B cell (primary cell): ENCODE data around the gene IL17RC. TPM values are rescaled to one million over a fixed set of nuclear protein-coding genes. Genes with fewer than 3 reads are reported as not detected.

Experiments
- polyA plus RNA-seq: library from polyadenylated mRNA; depleted of rRNA; stranded (reverse); fragments of >200 nt; gene quantifications from 2 replicates; pipeline ENCODE4 v1.2.3, GENCODE V29; 2012
- small RNA-seq: library from RNA; depleted of rRNA; stranded (forward); fragments of <200 nt; gene quantifications from one replicate; pipeline ENCODE3, GENCODE V24; 2012; ENCODE audit warnings: low replicate concordance, low read depth; ENCODE audit not compliant: insufficient read length
- total RNA-seq, 2 donors: library from RNA; stranded (reverse); fragments of 120-200 nt in 1 of 2; gene quantifications; 1 replicate in 1 of 2; 2 replicates in 1 of 2; pipeline versions ENCODE4 v1.2.3 to v1.2.4, GENCODE V29; 2013 to 2022

Gene IL17RC
- total and polyA plus RNA-seq, 2 donors (not counting 1 experiment from before 2014, with no cell fraction given) = 0.25 to 0.98 TPM

Small RNAs within 50 kb of the gene (small RNA-seq; reads per million reads assigned to genes)
- gene RNU6-882P = not detected

Other genes with a start within 250 kb of the IL17RC start
- gene CPNE9, start 213.3 kb upstream of the IL17RC start, total RNA-seq = 0.37 and 1.2 TPM in 2 replicates
- gene CPNE9, start 213.3 kb upstream of the IL17RC start, polyA plus RNA-seq = 0.20 and 0.30 TPM in 2 replicates
- 36.5 and 40.1 TPM in 2 replicates for gene BRPF1, start 185.4 kb upstream of the IL17RC start, total RNA-seq
- 22.2 and 24.4 TPM in 2 replicates for gene BRPF1, start 185.4 kb upstream of the IL17RC start, polyA plus RNA-seq
- gene OGG1, start 167.1 kb upstream of the IL17RC start, total RNA-seq = 81.6 and 90.8 TPM in 2 replicates
- gene OGG1, start 167.1 kb upstream of the IL17RC start, polyA plus RNA-seq = 26.5 and 45.6 TPM in 2 replicates
- gene CAMK1, start 147.2 kb upstream of the IL17RC start, total RNA-seq = 0.57 and 1.1 TPM in 2 replicates
- 0.82 and 0.97 TPM in 2 replicates for gene CAMK1, start 147.2 kb upstream of the IL17RC start, polyA plus RNA-seq
- gene TADA3, start 124.6 kb upstream of the IL17RC start, total RNA-seq = 43.4 and 45.6 TPM in 2 replicates
- gene TADA3, start 124.6 kb upstream of the IL17RC start, polyA plus RNA-seq = 42.5 and 45.4 TPM in 2 replicates
- 174 and 179 TPM in 2 replicates for gene ARPC4, start 124.0 kb upstream of the IL17RC start, total RNA-seq
- 110 and 114 TPM in 2 replicates for gene ARPC4, start 124.0 kb upstream of the IL17RC start, polyA plus RNA-seq
- 84.5 and 84.6 TPM in 2 replicates for gene TTLL3, start 106.8 kb upstream of the IL17RC start, total RNA-seq
- 156 and 168 TPM in 2 replicates for gene TTLL3, start 106.8 kb upstream of the IL17RC start, polyA plus RNA-seq
- 60.7 and 62.1 TPM in 2 replicates for gene RPUSD3, start 73.1 kb upstream of the IL17RC start, total RNA-seq
- 31.8 and 57.0 TPM in 2 replicates for gene RPUSD3, start 73.1 kb upstream of the IL17RC start, polyA plus RNA-seq
- not detected in 2 replicates for gene CIDEC, start 36.8 kb upstream of the IL17RC start, total RNA-seq
- not detected in 2 replicates for gene CIDEC, start 36.8 kb upstream of the IL17RC start, polyA plus RNA-seq
- 25.7 and 26.2 TPM in 2 replicates for gene JAGN1, start 26.5 kb upstream of the IL17RC start, total RNA-seq
- 20.3 and 20.4 TPM in 2 replicates for gene JAGN1, start 26.5 kb upstream of the IL17RC start, polyA plus RNA-seq
- gene IL17RE, start 14.2 kb upstream of the IL17RC start, total RNA-seq = 0.34 TPM in 1 of 2 replicates, not detected in the other
- gene IL17RE, start 14.2 kb upstream of the IL17RC start, polyA plus RNA-seq = 0.37 and 0.48 TPM in 2 replicates
- gene CRELD1, start 16.7 kb downstream of the IL17RC start, total RNA-seq = 47.4 and 47.6 TPM in 2 replicates
- 46.0 and 46.8 TPM in 2 replicates for gene CRELD1, start 16.7 kb downstream of the IL17RC start, polyA plus RNA-seq
- 3.9 and 4.4 TPM in 2 replicates for gene PRRT3, start 35.3 kb downstream of the IL17RC start, total RNA-seq
- gene PRRT3, start 35.3 kb downstream of the IL17RC start, polyA plus RNA-seq = 1.0 and 1.7 TPM in 2 replicates
- 38.0 and 38.6 TPM in 2 replicates for gene EMC3, start 69.7 kb downstream of the IL17RC start, total RNA-seq
- 38.7 and 64.8 TPM in 2 replicates for gene EMC3, start 69.7 kb downstream of the IL17RC start, polyA plus RNA-seq
- gene FANCD2, start 109.3 kb downstream of the IL17RC start, total RNA-seq = 31.7 and 35.5 TPM in 2 replicates
- 65.8 and 98.5 TPM in 2 replicates for gene FANCD2, start 109.3 kb downstream of the IL17RC start, polyA plus RNA-seq
- gene FANCD2OS, start 191.2 kb downstream of the IL17RC start, total RNA-seq = not detected in 2 replicates
- gene FANCD2OS, start 191.2 kb downstream of the IL17RC start, polyA plus RNA-seq = not detected in 2 replicates
- 82.8 and 86.3 TPM in 2 replicates for gene BRK1, start 198.6 kb downstream of the IL17RC start, total RNA-seq
- 37.2 and 55.0 TPM in 2 replicates for gene BRK1, start 198.6 kb downstream of the IL17RC start, polyA plus RNA-seq
- gene VHL, start 224.7 kb downstream of the IL17RC start, total RNA-seq = 134 and 137 TPM in 2 replicates
- gene VHL, start 224.7 kb downstream of the IL17RC start, polyA plus RNA-seq = 31.5 and 43.6 TPM in 2 replicates
- 23.2 and 24.6 TPM in 2 replicates for gene IRAK2, start 247.8 kb downstream of the IL17RC start, total RNA-seq
- 11.7 and 11.8 TPM in 2 replicates for gene IRAK2, start 247.8 kb downstream of the IL17RC start, polyA plus RNA-seq